ENCODE measurements around the gene PPP6R1. TPM values are rescaled to one million over a fixed set of nuclear protein-coding genes. Genes with fewer than 3 reads are reported as not detected.

The PPP6R1 gene
- total and polyA plus RNA-seq, 2 of the 13 experiments (the other 11 are each of a cell fraction or from before 2014, with no cell fraction given), result 25.8 to 54.0 TPM

DNA sequence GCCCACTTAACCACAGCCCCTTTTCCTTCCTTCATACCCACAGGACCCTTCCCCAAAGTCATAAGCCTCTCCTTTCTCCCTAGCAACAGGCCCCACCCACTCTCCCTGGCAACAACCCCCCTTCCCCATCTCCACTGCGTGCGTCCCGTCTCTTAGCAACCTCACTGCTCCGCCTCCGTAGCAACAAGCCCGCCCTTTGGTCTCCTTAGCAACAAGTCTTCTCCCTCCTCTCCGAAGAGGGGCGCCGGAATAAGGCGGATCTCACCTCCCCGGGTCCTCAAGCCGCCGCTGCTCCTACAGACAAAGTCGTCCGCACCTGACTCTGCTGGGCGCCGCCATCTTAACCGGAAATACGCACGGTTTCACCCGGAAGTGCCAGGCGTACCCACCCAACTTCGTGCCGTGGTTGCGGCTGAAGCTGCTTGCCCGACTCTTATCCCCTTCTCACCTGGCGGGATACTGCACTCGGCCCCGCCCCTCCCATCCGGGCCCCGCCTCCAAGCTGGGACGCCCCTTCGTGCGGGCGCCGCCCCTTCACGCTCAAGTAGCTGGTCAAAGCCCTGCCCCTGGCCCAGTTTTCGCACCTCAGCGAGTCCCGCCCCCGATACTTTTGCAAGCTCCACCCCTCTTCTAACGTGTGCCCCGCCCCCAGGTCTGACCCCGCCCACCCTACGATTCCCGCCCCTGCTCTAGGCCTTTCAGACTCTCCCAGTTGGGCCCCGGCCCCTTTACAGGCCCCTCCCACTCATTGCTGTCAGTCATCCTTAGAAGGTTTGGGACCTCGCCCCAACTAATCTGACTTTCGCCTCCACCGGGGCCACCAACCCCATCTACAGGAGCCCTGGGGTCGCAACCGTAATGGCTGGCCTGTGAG, 21.2 kb upstream of the PPP6R1 start, which contains the start of gene HSPBP1 (continued):
- TF ChIP-seq RNF219 (CRISPR knock-in tag; IDR thresholded peaks at IDR 0.05) (no peak), ISL2 (CRISPR knock-in tag; IDR thresholded peaks at IDR 0.05) (no peak), GATAD1 (CRISPR knock-in tag; IDR thresholded peaks at IDR 0.05) (peak; percentile 97), SMAD9 (CRISPR knock-in tag; IDR thresholded peaks at IDR 0.05) (no peak), TERF1 (CRISPR knock-in tag; IDR thresholded peaks at IDR 0.05) (no peak), FOSL2 (CRISPR knock-in tag; IDR thresholded peaks at IDR 0.05) (no peak), ZZZ3 (CRISPR knock-in tag; IDR thresholded peaks at IDR 0.05; ENCODE audit: borderline replicate concordance) (no peak), ZNF441 (CRISPR knock-in tag; IDR thresholded peaks at IDR 0.05; ENCODE audit: borderline replicate concordance) (no peak), ZEB1 (IDR thresholded peaks at IDR 0.05; ENCODE audit: insufficient replicate concordance, low read depth) (peak; percentile 77), MTF2 (CRISPR knock-in tag; IDR thresholded peaks at IDR 0.05; ENCODE audit: borderline replicate concordance) (no peak), XRCC5 (optimal IDR thresholded peaks at IDR 0.05; ENCODE audit: low read length) (no peak), ATAD3A (CRISPR knock-in tag; IDR thresholded peaks at IDR 0.05) (no peak), FLYWCH1 (CRISPR knock-in tag; IDR thresholded peaks at IDR 0.05) (no peak), HMG20B (CRISPR knock-in tag; conservative IDR thresholded peaks at IDR 0.05) (no peak), CSRNP2 (CRISPR knock-in tag; conservative IDR thresholded peaks at IDR 0.05; ENCODE audit: low read depth) (no peak), FOXA3 (CRISPR knock-in tag; IDR thresholded peaks at IDR 0.05) (no peak; the same call in 1 of the 2 replicates), ZBTB20 (CRISPR knock-in tag; IDR thresholded peaks at IDR 0.05; ENCODE audit: borderline replicate concordance, low read depth) (peak; percentile 64; the same call in 1 of the 2 replicates), SALL1 (CRISPR knock-in tag; IDR thresholded peaks at IDR 0.05) (peak; percentile 48), ZNF296 (CRISPR knock-in tag; conservative IDR thresholded peaks at IDR 0.05) (no peak), ZNF33A (CRISPR knock-in tag; IDR thresholded peaks at IDR 0.05; ENCODE audit: borderline replicate concordance) (no peak), HBP1 (CRISPR knock-in tag; IDR thresholded peaks at IDR 0.05; ENCODE audit: low read depth) (no peak)
